ENCODE results near the gene GORASP2. TPM values are rescaled to one million over a fixed set of nuclear protein-coding genes. Genes with fewer than 3 reads are reported as not detected.

GORASP2 gene
- total RNA-seq: 24.4 and 28.2 TPM in 2 replicates
- polyA plus RNA-seq: 220 and 228 TPM in 2 replicates
- 91.6 and 105 TPM in 2 replicates for polyA plus RNA-seq (2012)
- polyA minus RNA-seq (ENCODE audit: low replicate concordance): 85.1 and 104 TPM in 2 replicates

- H3K9me3 ChIP-seq (ENCODE audit: control insufficient read depth, insufficient read depth, low read depth, low read length): no peaks in the 10 kb centered on the region
- no peaks in the 10 kb centered on the region for H3K36me3 ChIP-seq (ENCODE audit: control insufficient read depth, insufficient read depth, low read length)
- H3K9ac ChIP-seq (ENCODE audit: insufficient read depth, low read length): peak within 1 kb of the TSS; percentile 90
- TF ChIP-seq CTCF (conservative IDR thresholded peaks at IDR 0.05 in 1 of 2, IDR thresholded peaks at IDR 0.05 in 1 of 2; ENCODE audit: low read depth in 1 of 2, low read length in 2 of 2): peak; percentile 82 to 92
- TF ChIP-seq EZH2 (IDR thresholded peaks at IDR 0.05; ENCODE audit: low read length, missing control alignments): no peak
- peak within 1 kb of the TSS; percentile 79 to 96 (median 90) for H3K4me3 ChIP-seq (replicated peaks in 1 of 4; ENCODE audit: control extremely low read depth in 1 of 4, insufficient read depth in 1 of 4, low read depth in 3 of 4, low read length in 4 of 4)
- no peaks in the 10 kb centered on the region for H3K27me3 ChIP-seq (ENCODE audit: control insufficient read depth, insufficient read depth, low read length)
- peak within 1 kb of the TSS; percentile 99 for H3K4me2 ChIP-seq (ENCODE audit: extremely low read depth, insufficient read depth, low read length)
- peaks cover 3% of the 10 kb centered on the region for H3K4me1 ChIP-seq (ENCODE audit: control insufficient read depth, extremely low read depth, insufficient read depth, low read length)
- peak within 1 kb of the TSS; percentile 91 for H3K27ac ChIP-seq (ENCODE audit: insufficient read depth, low read length)
- DNase-seq (ENCODE audit: low read depth in 2 of 2): peak; percentile 99 to 100
- H3K79me2 ChIP-seq (ENCODE audit: control insufficient read depth, insufficient read depth, low read length): peaks cover 48% of the 10 kb centered on the region
- peaks cover 4% of the 10 kb centered on the region for H4K20me1 ChIP-seq (ENCODE audit: control insufficient read depth, extremely low read depth, insufficient read depth, low read length)
- peak within 1 kb of the TSS; percentile 99 for H2AFZ ChIP-seq (ENCODE audit: low read length)
Measured at GRCh38 chr2:170928824-170929685, at the start of gene GORASP2. TSS of gene GORASP2 (plus strand) at chr2:170929253. CDS start at chr2:170929341, 88 bp downstream.

- Histone ChIP-seq H3K9me3 (ENCODE audit: control insufficient read depth, insufficient read depth, low read depth, low read length) (no peaks in the 10 kb centered on the region), H3K36me3 (ENCODE audit: control insufficient read depth, insufficient read depth, low read length) (no peaks in the 10 kb centered on the region), H2AFZ (ENCODE audit: low read length) (no peak overlapping the region), H3K4me3 (replicated peaks in 1 of 4; ENCODE audit: control extremely low read depth in 1 of 4, insufficient read depth in 1 of 4, low read depth in 3 of 4, low read length in 4 of 4) (no peak overlapping the region), H3K9ac (ENCODE audit: insufficient read depth, low read length) (no peak overlapping the region), H3K27ac (ENCODE audit: insufficient read depth, low read length) (no peak overlapping the region), H3K4me2 (ENCODE audit: extremely low read depth, insufficient read depth, low read length) (no peak overlapping the region), H4K20me1 (ENCODE audit: control insufficient read depth, extremely low read depth, insufficient read depth, low read length) (no peaks in the 10 kb centered on the region), H3K79me2 (ENCODE audit: control insufficient read depth, insufficient read depth, low read length) (no peaks in the 10 kb centered on the region), H3K4me1 (ENCODE audit: control insufficient read depth, extremely low read depth, insufficient read depth, low read length) (no peaks in the 10 kb centered on the region), H3K27me3 (ENCODE audit: control insufficient read depth, insufficient read depth, low read length) (no peaks in the 10 kb centered on the region)
- no peak for DNase-seq (ENCODE audit: low read depth in 2 of 2)
- TF ChIP-seq EZH2 (IDR thresholded peaks at IDR 0.05; ENCODE audit: low read length, missing control alignments): no peak
- no peak for TF ChIP-seq CTCF (conservative IDR thresholded peaks at IDR 0.05 in 1 of 2, IDR thresholded peaks at IDR 0.05 in 1 of 2; ENCODE audit: low read depth in 1 of 2, low read length in 2 of 2)
Measured at GRCh38 chr2:170881840-170882239, 47.2 kb upstream of the GORASP2 start.

- Histone ChIP-seq H3K36me3 (ENCODE audit: control insufficient read depth, insufficient read depth, low read length) (no peaks in the 10 kb centered on the region), H3K9me3 (ENCODE audit: control insufficient read depth, insufficient read depth, low read depth, low read length) (no peaks in the 10 kb centered on the region), H3K27me3 (ENCODE audit: control insufficient read depth, insufficient read depth, low read length) (no peaks in the 10 kb centered on the region), H3K4me3 (replicated peaks in 1 of 4; ENCODE audit: control extremely low read depth in 1 of 4, insufficient read depth in 1 of 4, low read depth in 3 of 4, low read length in 4 of 4) (no peak overlapping the region), H3K4me1 (ENCODE audit: control insufficient read depth, extremely low read depth, insufficient read depth, low read length) (no peaks in the 10 kb centered on the region), H3K27ac (ENCODE audit: insufficient read depth, low read length) (no peak overlapping the region), H2AFZ (ENCODE audit: low read length) (no peak overlapping the region), H3K4me2 (ENCODE audit: extremely low read depth, insufficient read depth, low read length) (no peak overlapping the region), H4K20me1 (ENCODE audit: control insufficient read depth, extremely low read depth, insufficient read depth, low read length) (no peaks in the 10 kb centered on the region), H3K79me2 (ENCODE audit: control insufficient read depth, insufficient read depth, low read length) (no peaks in the 10 kb centered on the region), H3K9ac (ENCODE audit: insufficient read depth, low read length) (no peak overlapping the region)
- no peak for TF ChIP-seq CTCF (conservative IDR thresholded peaks at IDR 0.05 in 1 of 2, IDR thresholded peaks at IDR 0.05 in 1 of 2; ENCODE audit: low read depth in 1 of 2, low read length in 2 of 2)
- no peak for TF ChIP-seq EZH2 (IDR thresholded peaks at IDR 0.05; ENCODE audit: low read length, missing control alignments)
- no peak for DNase-seq (ENCODE audit: low read depth in 2 of 2)
Measured at GRCh38 chr2:170882758-170883157, 46.3 kb upstream of the GORASP2 start.
